ENCODE data around the gene RCC1. TPM values are rescaled to one million over a fixed set of nuclear protein-coding genes. Genes with fewer than 3 reads are reported as not detected.

Gene RCC1
- total and polyA plus RNA-seq, 2 donors (not counting 3 experiments of a cell fraction or from before 2014, with no cell fraction given), result 37.1 to 77.7 TPM

GRCh38 chr1:28517649-28517999 is 11.8 kb downstream of the RCC1 start:
- no peaks in the 10 kb centered on the region for H3K9me3 ChIP-seq (replicated peaks; ENCODE audit: control insufficient read depth, insufficient read depth, low read length)
- no TSS peak for BruUV-seq (replicated peaks)
- CTCF ChIA-PET, result interaction anchor here (1.1 to 3.3 kb wide), 4 partner anchors 24 to 359 kb away, joined by 3 to 32 read pairs (median 6); no protein-coding TSS in a partner anchor

GRCh38 chr1:28518000-28518744 is 12.3 kb downstream of the RCC1 start:
- ChIA-PET CTCF (interaction anchor here (0.6 to 2.6 kb wide), 13 partner anchors 8 to 359 kb away, joined by 3 to 53 read pairs (median 4); partner anchors contain the start of genes RCC1 and TRNAU1AP), POLR2A (interaction anchor here (0.5 to 1.1 kb wide), 3 partner anchors 13 to 80 kb away, joined by 3 to 4 read pairs (median 3); partner anchors contain the start of gene RCC1)
- peak overlapping the region; percentile 52 to 73 (median 57) for H3K4me3 ChIP-seq (replicated peaks in 1 of 3; ENCODE audit: insufficient read depth in 1 of 3, low read depth in 1 of 3, low read length in 3 of 3)
- FAIRE-seq (peak; percentile 82), DNase-seq (ENCODE audit: low read depth, low spot score) (peak; percentile 91)
- intact Hi-C loops (cut with micrococcal nuclease) (loop anchor here (1.0 to 5.0 kb wide), 6 partner anchors 35 to 359 kb away; partner anchors contain the start of genes TAF12, TRNAU1AP and YTHDF2), dilution Hi-C loops (cut with MboI; ENCODE audit: extremely low pct_ligation_motif_present, low sequenced_read_pairs) (no loop called here)
- H3K9ac ChIP-seq (replicated peaks; ENCODE audit: extremely low read depth, insufficient read depth, low read length), result peak overlapping the region; percentile 75
- peaks cover 41% of the 10 kb centered on the region for H3K79me2 ChIP-seq (ENCODE audit: control insufficient read depth, insufficient read depth, low read length)
- H4K20me1 ChIP-seq (replicated peaks; ENCODE audit: control insufficient read depth, extremely low read depth, insufficient read depth, low read length), result no peaks in the 10 kb centered on the region
- peak overlapping the region; percentile 73 for H2AFZ ChIP-seq (ENCODE audit: low read depth, low read length)
- H3K9me3 ChIP-seq (replicated peaks; ENCODE audit: control insufficient read depth, insufficient read depth, low read length), result no peaks in the 10 kb centered on the region
- BruUV-seq (replicated peaks), result no TSS peak
- peak; percentile 87 for TF ChIP-seq POLR2A (IDR thresholded peaks at IDR 0.05; ENCODE audit: low read depth, low read length)
- peak; percentile 94 to 98 for TF ChIP-seq CTCF (IDR thresholded peaks at IDR 0.05; ENCODE audit: extremely low read depth in 1 of 2, insufficient read depth in 1 of 2, low read depth in 1 of 2, low read length in 2 of 2)
- TF ChIP-seq GATA2 (IDR thresholded peaks at IDR 0.05; ENCODE audit: insufficient read depth, insufficient read length, low read depth, low read length), result no peak
- peak; percentile 81 for TF ChIP-seq POLR2AphosphoS5 (IDR thresholded peaks at IDR 0.05; ENCODE audit: insufficient read depth, low read depth, low read length)
- no peak for TF ChIP-seq EZH2 (IDR thresholded peaks at IDR 0.05; ENCODE audit: borderline replicate concordance, low read depth, low read length, severe bottlenecking)
- peaks cover 0 to 3% of the 10 kb centered on the region in 2 experiments for H3K36me3 ChIP-seq (ENCODE audit: control insufficient read depth in 2 of 2, extremely low read depth in 1 of 2, insufficient read depth in 2 of 2, low read length in 2 of 2)
- H3K9me1 ChIP-seq (replicated peaks; ENCODE audit: control insufficient read depth, extremely low read depth, insufficient read depth, low read length), result no peaks in the 10 kb centered on the region
- peak overlapping the region; percentile 92 for H3K4me2 ChIP-seq (ENCODE audit: insufficient read depth, low read length)
- peak overlapping the region; percentile 46 for H3K27ac ChIP-seq (ENCODE audit: insufficient read depth, low read depth, low read length)
- no peaks in the 10 kb centered on the region for H3K27me3 ChIP-seq (ENCODE audit: control insufficient read depth in 2 of 2, insufficient read depth in 2 of 2, low read length in 2 of 2)
- peaks cover 14% of the 10 kb centered on the region for H3K4me1 ChIP-seq (ENCODE audit: control insufficient read depth, extremely low read depth, insufficient read depth, low read length)

More at GRCh38 chr1:28517649-28517999, 11.8 kb downstream of the RCC1 start:
- Histone ChIP-seq H3K9ac (replicated peaks; ENCODE audit: extremely low read depth, insufficient read depth, low read length) (peak overlapping the region; percentile 75), H3K9me1 (replicated peaks; ENCODE audit: control insufficient read depth, extremely low read depth, insufficient read depth, low read length) (no peaks in the 10 kb centered on the region), H3K4me3 (replicated peaks in 1 of 3; ENCODE audit: insufficient read depth in 1 of 3, low read depth in 1 of 3, low read length in 3 of 3) (peak overlapping the region in 1 of 3 experiments; percentile 52), H3K4me1 (ENCODE audit: control insufficient read depth, extremely low read depth, insufficient read depth, low read length) (peaks cover 14% of the 10 kb centered on the region), H3K4me2 (ENCODE audit: insufficient read depth, low read length) (peak overlapping the region; percentile 59), H4K20me1 (replicated peaks; ENCODE audit: control insufficient read depth, extremely low read depth, insufficient read depth, low read length) (no peaks in the 10 kb centered on the region), H3K27me3 (ENCODE audit: control insufficient read depth in 2 of 2, insufficient read depth in 2 of 2, low read length in 2 of 2) (no peaks in the 10 kb centered on the region), H3K36me3 (ENCODE audit: control insufficient read depth in 2 of 2, extremely low read depth in 1 of 2, insufficient read depth in 2 of 2, low read length in 2 of 2) (peaks cover 0 to 3% of the 10 kb centered on the region in 2 experiments), H3K79me2 (ENCODE audit: control insufficient read depth, insufficient read depth, low read length) (peaks cover 38% of the 10 kb centered on the region), H2AFZ (ENCODE audit: low read depth, low read length) (peak overlapping the region; percentile 8), H3K27ac (ENCODE audit: insufficient read depth, low read depth, low read length) (no peak overlapping the region)
- dilution Hi-C loops (cut with MboI; ENCODE audit: extremely low pct_ligation_motif_present, low sequenced_read_pairs), result no loop called here
- intact Hi-C loops (cut with micrococcal nuclease), result loop anchor here (5.0 kb wide), 2 partner anchors 125 to 220 kb away; partner anchors contain the start of genes TAF12 and YTHDF2
- POLR2A ChIA-PET, result interaction anchor here (0.5 to 3.5 kb wide), 2 partner anchors 64 to 77 kb away, joined by 4 to 19 read pairs; no protein-coding TSS in a partner anchor
- DNase-seq (ENCODE audit: low read depth, low spot score) (no peak), FAIRE-seq (no peak)
- TF ChIP-seq EZH2 (IDR thresholded peaks at IDR 0.05; ENCODE audit: borderline replicate concordance, low read depth, low read length, severe bottlenecking) (no peak), POLR2A (IDR thresholded peaks at IDR 0.05; ENCODE audit: low read depth, low read length) (no peak), JUN (IDR thresholded peaks at IDR 0.05; ENCODE audit: borderline replicate concordance, insufficient read depth, insufficient read length, low read depth) (no peak), FOS (IDR thresholded peaks at IDR 0.05; ENCODE audit: borderline replicate concordance, insufficient read depth, low read length) (no peak), GATA2 (IDR thresholded peaks at IDR 0.05; ENCODE audit: insufficient read depth, insufficient read length, low read depth, low read length) (no peak)

Measured in endothelial cell of umbilical vein (primary cell).